ENCODE data around the gene PLA1A. TPM values are rescaled to one million over a fixed set of nuclear protein-coding genes. Genes with fewer than 3 reads are reported as not detected.

Gene PLA1A
- polyA plus RNA-seq, 6 donors from 2014 or later = not detected

DNA sequence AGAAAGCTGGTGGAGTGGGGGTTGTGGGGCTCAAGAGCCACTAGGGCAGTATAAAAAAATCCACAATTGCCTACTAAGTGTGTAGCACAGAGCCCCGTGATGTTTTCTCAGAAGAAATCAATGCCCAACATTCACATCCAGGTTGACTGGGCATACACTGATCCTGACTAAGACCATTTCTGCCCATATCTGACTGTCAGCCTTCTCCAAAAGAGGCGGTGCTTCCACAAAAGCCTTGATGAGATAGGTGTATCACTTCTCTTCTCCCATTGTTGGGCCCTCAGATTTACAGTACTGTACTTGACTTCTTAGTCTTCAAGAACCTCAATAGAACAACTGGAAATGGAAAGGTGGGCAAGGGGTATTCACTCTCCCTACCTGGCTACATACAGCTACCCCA lies 61.3 kb downstream of the PLA1A start:
- peaks cover 17 to 26% (median 17%) of the 10 kb centered on the region in 3 donors for H3K4me1 Mint-ChIP-seq
- H3K27ac Mint-ChIP-seq = no peak overlapping the region
- ATAC-seq (ENCODE audit: low read depth in 2 of 2) = no peak
- H3K4me3 Mint-ChIP-seq = no peak overlapping the region
- peaks cover 4 to 10% of the 10 kb centered on the region in 2 donors for H3K36me3 Mint-ChIP-seq
- H3K9me3 Mint-ChIP-seq = no peaks in the 10 kb centered on the region
- no peaks in the 10 kb centered on the region for H3K27me3 Mint-ChIP-seq
- DNase-seq = no peak

DNA sequence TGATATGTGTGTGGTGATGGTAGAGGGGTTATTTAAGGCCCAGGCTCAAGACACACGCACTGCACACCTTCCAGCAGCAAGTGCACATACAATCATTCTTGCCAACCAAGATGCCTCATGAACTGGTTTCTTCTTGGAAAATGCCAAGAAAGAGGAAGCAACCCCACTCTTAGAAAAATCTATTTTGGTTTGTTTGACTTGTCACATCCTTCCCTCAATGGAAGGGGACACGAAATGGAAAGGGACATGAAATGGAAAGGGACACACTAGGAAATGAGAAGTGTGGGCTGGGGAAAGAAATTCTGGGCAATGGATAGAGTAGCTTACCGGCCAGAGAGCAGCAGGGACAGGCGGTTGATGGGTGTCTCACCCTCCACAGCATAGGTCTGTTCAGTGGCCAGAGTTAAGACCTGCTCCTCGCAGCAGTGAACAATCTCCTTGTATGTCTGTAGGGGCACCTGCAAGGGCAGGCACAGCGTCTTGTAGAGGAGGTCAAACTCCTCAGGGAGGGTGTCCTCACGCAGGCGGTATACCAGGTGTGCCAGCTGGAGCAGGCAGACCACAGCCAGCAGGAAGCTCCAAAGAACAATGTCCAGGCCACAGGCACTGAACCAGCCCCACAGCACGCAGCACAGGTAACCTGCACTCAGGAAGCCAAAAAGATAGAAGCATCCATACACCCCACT lies 62.1 kb downstream of the PLA1A start:
- H3K9me3 Mint-ChIP-seq = no peaks in the 10 kb centered on the region
- no peak overlapping the region for H3K27ac Mint-ChIP-seq
- ATAC-seq (ENCODE audit: low read depth in 2 of 2) (no peak), DNase-seq (no peak)
- H3K4me1 Mint-ChIP-seq = peaks cover 21 to 34% (median 24%) of the 10 kb centered on the region in 3 donors
- no peaks in the 10 kb centered on the region for H3K27me3 Mint-ChIP-seq
- H3K4me3 Mint-ChIP-seq = no peak overlapping the region
- H3K36me3 Mint-ChIP-seq = peaks cover 4 to 7% of the 10 kb centered on the region in 2 donors

DNA sequence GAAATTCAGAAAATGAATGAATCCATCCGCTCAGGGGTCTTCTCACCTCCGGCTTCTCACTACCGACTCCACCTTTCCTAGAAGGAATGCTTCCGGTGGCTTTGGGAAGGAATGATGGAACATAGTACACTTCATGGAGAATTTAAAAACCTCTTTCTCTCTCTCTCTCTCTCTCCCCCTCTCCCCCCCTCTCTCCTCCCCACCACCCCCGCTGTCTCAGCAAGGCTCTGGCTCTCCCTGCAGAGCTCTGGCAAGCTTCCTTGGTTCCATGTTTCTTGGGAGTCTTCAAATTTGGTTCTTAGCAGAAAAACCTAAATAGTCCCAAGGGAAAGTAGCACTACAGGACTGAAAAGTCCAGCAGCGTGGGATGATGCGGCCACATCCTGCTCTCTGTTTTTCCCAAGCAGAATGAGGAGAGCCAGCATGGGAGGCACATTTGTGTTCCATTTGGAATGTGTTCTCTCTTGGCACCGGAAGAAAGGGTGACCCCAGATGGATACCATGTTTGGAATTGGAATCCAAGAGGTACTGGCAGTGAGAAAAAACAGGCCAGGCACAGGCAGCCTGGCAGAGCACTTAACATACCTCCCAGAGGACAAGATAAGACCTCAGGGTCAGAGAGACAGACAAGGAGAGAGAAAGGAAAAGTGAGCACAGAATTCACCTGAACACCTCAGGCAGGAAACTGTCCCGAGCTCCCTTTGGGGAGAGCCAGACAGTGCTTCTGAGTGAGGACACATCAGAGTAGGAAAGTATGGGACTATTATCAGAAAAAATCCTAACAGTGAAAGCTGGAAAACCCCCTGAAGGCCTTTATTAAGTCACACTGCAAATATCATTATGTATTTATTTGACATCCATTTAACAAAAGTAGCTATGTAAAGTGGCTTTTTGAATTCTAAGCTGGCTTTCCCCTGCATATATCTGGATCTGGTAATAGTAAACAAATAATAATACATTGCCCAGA lies 63.1 kb downstream of the PLA1A start, which contains the start of gene POPDC2:
Gene POPDC2, minus strand, starts transcription at position 116 of the 967 bp plus-strand sequence. CDS start 166 bp downstream, outside the sequence.
- Mint-ChIP-seq H3K27me3 (no peaks in the 10 kb centered on the region), H3K27ac (peak within 1 kb of the TSS in 2 of 6 donors; percentile 22 to 77), H3K4me1 (peaks cover 21 to 37% (median 29%) of the 10 kb centered on the region in 3 donors), H3K4me3 (no peak within 1 kb of the TSS), H3K36me3 (peaks cover 0 to 7% of the 10 kb centered on the region in 2 donors), H3K9me3 (no peaks in the 10 kb centered on the region)
- DNase-seq (no peak), ATAC-seq (ENCODE audit: low read depth in 2 of 2) (no peak)

DNA sequence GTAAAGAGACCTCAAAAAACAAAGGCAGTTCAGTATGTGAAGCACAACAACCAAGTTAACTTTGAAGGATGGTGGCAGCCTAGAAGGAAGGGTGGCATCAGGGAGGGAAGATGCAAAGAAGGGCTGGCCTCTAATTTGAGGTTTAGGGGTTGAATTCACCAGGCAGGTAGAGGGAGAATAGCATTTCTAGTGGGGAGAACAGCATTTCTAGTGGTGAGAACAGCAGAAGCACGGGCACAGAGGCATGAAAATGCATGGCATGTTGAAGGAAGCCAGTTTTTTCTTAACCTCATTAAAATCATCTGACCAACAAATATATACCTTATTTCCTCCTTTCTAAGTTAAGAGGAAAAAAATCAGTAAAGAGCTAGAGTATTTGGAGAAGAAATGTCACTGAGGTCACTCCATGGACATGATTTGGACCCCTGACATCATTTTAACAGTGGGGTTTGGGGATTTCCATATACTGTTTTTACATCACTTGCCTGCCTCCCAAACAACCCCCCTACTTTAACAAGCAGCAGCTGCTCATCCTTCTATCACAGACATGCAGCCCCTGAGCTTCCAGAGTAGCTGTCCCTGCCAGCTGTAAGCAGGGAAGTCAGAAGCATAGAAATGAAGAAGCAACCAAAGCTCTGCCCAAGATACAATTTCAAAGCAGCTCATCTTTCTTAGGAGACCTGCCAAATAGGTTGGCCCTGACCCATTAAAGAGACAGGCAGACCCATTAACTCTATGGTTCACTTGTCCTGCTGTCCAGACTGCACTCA lies 65.1 kb downstream of the PLA1A start:
- DNase-seq (no peak), ATAC-seq (ENCODE audit: low read depth in 2 of 2) (peak in 1 of 2 donors; percentile 20)
- H3K27me3 Mint-ChIP-seq = no peaks in the 10 kb centered on the region
- H3K4me1 Mint-ChIP-seq = peaks cover 26 to 50% (median 33%) of the 10 kb centered on the region in 3 donors
- no peak overlapping the region for H3K4me3 Mint-ChIP-seq
- peaks cover 0 to 2% (median 0%) of the 10 kb centered on the region in 7 donors for H3K9me3 Mint-ChIP-seq
- H3K36me3 Mint-ChIP-seq = peaks cover 0 to 7% of the 10 kb centered on the region in 2 donors
- peak overlapping the region in 2 of 6 donors; percentile 66 to 91 for H3K27ac Mint-ChIP-seq

DNA sequence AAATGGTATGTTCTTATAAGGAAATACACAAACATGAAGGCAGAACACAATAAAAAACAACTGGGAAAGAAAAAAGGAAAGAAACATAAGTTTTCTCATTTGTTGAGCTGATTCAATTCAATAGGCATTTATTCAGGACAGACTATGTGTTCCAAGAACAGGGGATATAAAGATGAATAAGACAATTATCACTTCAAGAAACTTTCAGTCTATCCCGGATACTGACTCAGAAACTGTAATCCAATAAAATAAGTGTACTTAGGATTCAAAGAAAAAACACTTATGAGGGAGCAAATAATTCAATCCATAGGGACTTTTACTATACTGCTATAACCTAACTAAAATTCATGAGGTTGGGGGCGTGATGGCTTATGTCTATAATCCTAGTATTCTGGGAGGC lies 66.2 kb downstream of the PLA1A start:
- H3K4me3 Mint-ChIP-seq = no peak overlapping the region
- peak overlapping the region in 4 of 6 donors; percentile 16 to 90 (median 60) for H3K27ac Mint-ChIP-seq
- H3K27me3 Mint-ChIP-seq = no peaks in the 10 kb centered on the region
- H3K4me1 Mint-ChIP-seq = peaks cover 26 to 50% (median 33%) of the 10 kb centered on the region in 3 donors
- peaks cover 0 to 7% of the 10 kb centered on the region in 2 donors for H3K36me3 Mint-ChIP-seq
- peaks cover 0 to 2% (median 0%) of the 10 kb centered on the region in 7 donors for H3K9me3 Mint-ChIP-seq
- ATAC-seq (ENCODE audit: low read depth in 2 of 2) (no peak), DNase-seq (no peak)

DNA sequence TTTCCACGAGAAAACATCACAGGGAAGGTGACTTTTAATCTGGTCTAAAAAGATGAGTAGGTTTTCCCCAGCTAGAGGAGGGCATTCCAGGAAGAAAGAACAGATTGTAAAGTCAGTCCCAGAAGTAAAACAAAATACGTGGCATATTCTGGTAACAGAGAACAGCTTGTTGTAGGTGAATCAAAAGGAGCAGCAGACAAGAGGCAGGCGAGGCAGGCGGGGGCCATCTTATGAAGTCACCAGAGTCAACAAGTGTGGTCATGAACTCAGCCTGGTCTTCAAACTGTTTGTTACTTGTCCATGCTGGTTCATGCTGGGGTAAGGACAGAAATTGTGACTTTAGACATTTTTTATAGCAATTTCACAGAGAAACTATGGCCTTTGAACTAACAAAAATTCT lies 66.7 kb downstream of the PLA1A start:
- Mint-ChIP-seq H3K4me3 (no peak overlapping the region), H3K36me3 (peaks cover 1 to 7% of the 10 kb centered on the region in 2 donors), H3K9me3 (peaks cover 0 to 2% (median 0%) of the 10 kb centered on the region in 7 donors), H3K27me3 (no peaks in the 10 kb centered on the region), H3K4me1 (peaks cover 26 to 50% (median 33%) of the 10 kb centered on the region in 3 donors), H3K27ac (peak overlapping the region in 4 of 6 donors; percentile 22 to 90 (median 60))
- ATAC-seq (ENCODE audit: low read depth in 2 of 2) (no peak), DNase-seq (no peak)

DNA sequence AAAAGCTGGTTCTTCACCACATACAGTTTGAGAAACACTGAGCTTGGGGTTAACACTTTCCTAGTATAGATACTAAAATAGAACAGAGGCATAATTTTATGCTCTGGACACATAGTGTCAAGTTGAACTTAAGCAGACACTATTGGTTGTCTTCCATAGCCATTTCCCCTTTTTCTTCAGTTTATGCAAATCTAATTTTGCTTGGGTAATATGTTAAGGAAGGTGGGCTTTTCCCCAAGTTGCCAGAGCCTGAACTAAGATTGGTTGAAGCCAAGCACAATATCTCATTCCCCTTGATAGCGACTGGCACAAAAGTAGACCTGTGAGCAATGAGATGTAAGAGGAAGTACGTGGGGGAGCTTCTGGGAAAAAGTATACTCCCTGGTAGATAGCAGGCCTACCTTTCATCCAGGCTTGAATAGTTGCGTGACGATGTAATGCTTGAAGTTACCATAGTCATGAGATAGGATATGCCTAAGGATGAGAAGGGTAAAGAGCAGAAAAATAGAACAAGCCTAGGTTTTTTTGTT lies 67.2 kb downstream of the PLA1A start:
- Mint-ChIP-seq H3K27ac (peak overlapping the region; percentile 3 to 85 (median 36)), H3K4me3 (no peak overlapping the region), H3K4me1 (peaks cover 23 to 50% (median 35%) of the 10 kb centered on the region in 3 donors), H3K27me3 (no peaks in the 10 kb centered on the region), H3K9me3 (peaks cover 0 to 2% (median 0%) of the 10 kb centered on the region in 7 donors), H3K36me3 (peaks cover 1 to 5% of the 10 kb centered on the region in 2 donors)
- ATAC-seq (ENCODE audit: low read depth in 2 of 2) (peak; percentile 63 to 72), DNase-seq (no peak)

DNA sequence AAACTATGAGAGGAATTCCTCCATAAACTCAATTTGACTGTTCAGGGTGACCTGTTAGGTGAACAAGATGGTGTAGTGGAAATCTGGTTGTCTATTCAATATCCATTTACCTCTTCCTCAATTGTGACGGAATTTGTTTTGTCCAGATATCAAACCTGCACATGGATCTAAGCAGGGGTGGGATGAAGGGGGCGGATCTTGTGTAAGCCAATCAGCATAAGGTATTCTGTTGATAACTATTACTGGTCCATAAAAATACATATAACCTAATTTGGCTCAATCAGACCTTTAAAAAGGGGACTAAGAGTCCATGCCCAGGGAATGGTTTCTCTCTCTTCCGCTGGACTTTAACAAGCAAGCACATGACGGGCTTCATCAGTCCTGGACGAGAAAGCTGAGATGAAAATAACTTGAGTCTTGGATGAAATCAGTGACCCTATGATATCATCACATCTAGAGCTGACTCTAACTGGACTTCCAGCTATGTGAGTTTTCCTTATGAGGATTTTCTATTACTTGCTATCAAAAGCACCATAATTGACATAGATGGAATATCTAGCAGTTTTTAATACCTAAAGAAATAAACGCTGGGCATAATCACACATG lies 68.4 kb downstream of the PLA1A start:
- Mint-ChIP-seq H3K9me3 (peaks cover 0 to 2% (median 0%) of the 10 kb centered on the region in 7 donors), H3K36me3 (peaks cover 0 to 6% of the 10 kb centered on the region in 2 donors), H3K4me1 (peaks cover 23 to 50% (median 36%) of the 10 kb centered on the region in 3 donors), H3K27me3 (no peaks in the 10 kb centered on the region), H3K27ac (peak overlapping the region in 1 of 6 donors; percentile 39), H3K4me3 (no peak overlapping the region)
- DNase-seq (no peak), ATAC-seq (ENCODE audit: low read depth in 2 of 2) (no peak)

DNA sequence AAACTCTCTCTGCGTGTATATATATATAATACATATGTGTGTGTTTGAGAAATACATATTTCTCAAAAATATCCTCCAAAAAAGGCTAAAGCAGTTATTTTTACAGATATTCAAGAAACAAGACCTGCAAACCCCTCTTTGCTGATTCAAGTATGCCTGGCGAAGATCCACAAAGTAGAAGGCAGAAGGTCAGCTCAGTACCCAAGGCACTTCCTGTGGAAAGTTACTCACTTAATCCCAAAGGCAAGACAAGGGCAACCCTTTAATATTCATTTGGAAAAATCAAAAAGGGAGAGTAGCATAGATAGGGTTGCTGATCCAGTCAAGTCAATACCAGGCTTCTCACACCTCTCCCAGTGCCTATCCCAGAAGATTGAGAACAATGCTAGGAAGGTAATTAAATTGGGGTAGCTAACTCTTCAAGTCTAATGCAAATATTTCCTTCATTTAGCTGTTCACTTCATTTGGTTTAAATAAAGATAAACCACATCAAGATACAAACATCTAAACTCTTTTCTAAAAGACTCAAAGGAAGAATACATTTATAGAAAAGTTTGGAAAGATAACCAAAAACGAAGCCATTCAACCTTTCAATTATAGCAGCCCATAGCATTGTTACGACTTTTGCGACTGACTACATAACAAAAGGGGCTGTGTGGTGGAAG lies 72.4 kb downstream of the PLA1A start:
- Mint-ChIP-seq H3K27ac (peak overlapping the region in 3 of 6 donors; percentile 26 to 53 (median 44)), H3K4me3 (no peak overlapping the region), H3K9me3 (peaks cover 0 to 2% (median 0%) of the 10 kb centered on the region in 7 donors), H3K27me3 (no peaks in the 10 kb centered on the region), H3K36me3 (peaks cover 0 to 10% of the 10 kb centered on the region in 2 donors), H3K4me1 (peaks cover 5 to 15% (median 15%) of the 10 kb centered on the region in 3 donors)
- ATAC-seq (ENCODE audit: low read depth in 2 of 2) (no peak), DNase-seq (no peak)

DNA sequence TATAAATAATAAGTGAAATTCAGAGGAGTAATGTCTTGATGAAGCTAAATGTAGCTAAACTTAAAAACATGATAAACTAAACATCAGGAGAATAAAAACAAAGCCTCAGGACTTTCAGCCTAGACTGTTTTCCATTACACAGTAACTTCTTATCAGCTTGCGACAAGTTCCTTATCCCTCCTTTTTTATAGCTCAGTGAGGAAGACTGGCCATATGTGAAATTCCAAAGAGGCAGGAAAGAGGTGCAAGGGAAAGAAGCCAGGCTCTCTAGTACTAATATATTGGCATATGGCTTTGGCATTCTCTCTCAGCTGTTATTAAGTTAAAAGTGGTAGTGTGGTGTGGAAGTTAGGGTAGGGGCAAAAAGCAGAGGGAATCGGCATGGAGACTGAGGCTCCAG lies 75.1 kb downstream of the PLA1A start:
- DNase-seq = no peak
- no peak for ATAC-seq (ENCODE audit: low read depth in 2 of 2)
- peak overlapping the region in 1 of 6 donors; percentile 47 for H3K27ac Mint-ChIP-seq
- H3K4me1 Mint-ChIP-seq = peaks cover 18 to 31% (median 21%) of the 10 kb centered on the region in 3 donors
- H3K27me3 Mint-ChIP-seq = peaks cover 0 to 3% (median 0%) of the 10 kb centered on the region in 3 donors
- H3K36me3 Mint-ChIP-seq = peaks cover 0 to 10% of the 10 kb centered on the region in 2 donors
- H3K4me3 Mint-ChIP-seq = peak overlapping the region in 1 of 8 donors; percentile 53
- no peaks in the 10 kb centered on the region for H3K9me3 Mint-ChIP-seq

DNA sequence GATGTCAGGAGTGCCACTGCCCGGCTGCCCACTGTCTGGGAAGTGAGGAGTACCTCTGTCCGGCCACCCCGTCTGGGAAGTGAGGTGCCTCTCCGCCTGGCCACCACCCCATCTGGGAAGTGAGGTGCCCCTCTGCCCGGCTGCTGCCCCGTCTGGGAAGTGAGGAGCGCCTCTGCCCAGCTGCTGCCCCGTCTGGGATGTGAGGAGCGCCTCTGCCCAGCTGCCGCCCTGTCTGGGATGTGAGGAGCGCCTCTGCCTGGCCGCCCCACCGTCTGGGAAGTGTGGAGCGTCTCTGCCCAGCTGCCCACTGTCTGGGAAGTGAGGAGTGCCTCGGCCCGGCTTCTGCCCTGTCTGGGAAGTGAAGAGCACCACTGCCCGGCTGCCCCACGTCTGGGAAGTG lies 76.2 kb downstream of the PLA1A start:
- Mint-ChIP-seq H3K27ac (no peak overlapping the region), H3K4me1 (peaks cover 18 to 32% (median 22%) of the 10 kb centered on the region in 3 donors), H3K9me3 (no peaks in the 10 kb centered on the region), H3K4me3 (no peak overlapping the region), H3K36me3 (peaks cover 0 to 10% of the 10 kb centered on the region in 2 donors), H3K27me3 (peaks cover 0 to 3% (median 0%) of the 10 kb centered on the region in 3 donors)
- ATAC-seq (ENCODE audit: low read depth in 2 of 2) (no peak), DNase-seq (no peak)
